ENCODE measurements around the gene GSG1L.

GSG1L gene

GRCh38 chr16:27829975-27830374, 233.5 kb downstream of the GSG1L start:
- in situ Hi-C loops (cut with HindIII; ENCODE audit: low sequenced_read_pairs), result no loop called here

DNA sequence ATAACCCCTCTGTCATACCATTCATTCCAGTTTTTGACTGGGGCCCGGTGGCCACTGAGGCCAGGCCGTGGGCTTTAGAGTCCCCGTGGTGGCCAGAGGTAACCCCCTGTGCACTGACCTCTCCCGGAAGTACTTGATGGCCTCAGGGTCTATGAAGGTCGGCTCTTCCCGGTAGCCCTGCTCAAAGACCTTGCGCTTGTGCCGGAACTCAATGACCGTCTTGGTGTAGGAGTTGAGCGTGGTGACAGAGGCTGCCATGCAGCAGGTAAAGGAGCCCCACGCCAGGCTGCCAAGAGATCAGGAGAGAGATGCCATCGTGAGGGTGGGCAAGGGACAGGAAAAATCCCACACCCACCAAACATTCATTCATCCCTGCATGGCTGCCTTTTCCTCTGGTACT, 234.8 kb downstream of the GSG1L start:
- in situ Hi-C loops (cut with HindIII; ENCODE audit: low sequenced_read_pairs), result no loop called here

DNA sequence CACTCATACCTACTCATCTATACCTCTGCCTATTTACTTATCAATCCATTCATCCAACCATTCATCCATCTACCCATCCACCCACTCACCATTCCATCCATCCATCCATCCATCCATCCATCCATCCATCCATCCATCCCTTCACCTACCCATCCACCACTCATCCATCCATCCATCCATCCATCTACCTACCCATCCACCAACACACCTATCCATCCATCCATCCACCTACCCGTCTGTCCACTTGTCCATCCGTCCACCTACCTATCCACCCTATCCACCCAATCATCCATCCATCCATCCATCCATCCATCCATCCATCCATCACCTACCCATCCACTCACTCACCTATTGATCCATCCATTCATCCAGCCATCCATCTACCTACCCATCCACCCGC, 235.7 kb downstream of the GSG1L start:
- in situ Hi-C loops (cut with HindIII; ENCODE audit: low sequenced_read_pairs), result no loop called here

GRCh38 chr16:27826893-27827289, 236.6 kb downstream of the GSG1L start:
- in situ Hi-C loops (cut with HindIII; ENCODE audit: low sequenced_read_pairs), result no loop called here

GRCh38 chr16:27826081-27826892, 237.2 kb downstream of the GSG1L start:
- in situ Hi-C loops (cut with HindIII; ENCODE audit: low sequenced_read_pairs), result no loop called here

GRCh38 chr16:27824786-27825185, 238.7 kb downstream of the GSG1L start:
- in situ Hi-C loops (cut with HindIII; ENCODE audit: low sequenced_read_pairs), result no loop called here

DNA sequence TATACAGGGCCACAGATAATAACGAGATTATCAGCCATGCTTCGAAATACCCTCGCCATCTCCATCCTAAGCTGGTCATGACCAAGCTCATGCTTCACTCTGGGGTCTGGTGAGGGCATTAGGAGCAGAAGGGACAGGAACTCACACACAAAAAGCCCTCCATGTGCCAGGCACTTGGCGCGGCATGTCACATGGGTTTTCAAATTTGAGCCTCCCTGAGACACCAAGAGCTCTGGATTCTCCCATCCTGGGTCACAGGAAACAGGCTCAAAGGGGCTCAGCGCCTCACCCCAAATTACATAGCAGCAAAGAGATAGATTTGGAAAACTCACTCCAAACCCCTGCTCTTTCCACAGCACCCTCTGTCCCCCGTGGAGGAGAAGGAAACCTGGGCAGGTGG, 239.5 kb downstream of the GSG1L start:
- in situ Hi-C loops (cut with HindIII; ENCODE audit: low sequenced_read_pairs), result no loop called here

DNA sequence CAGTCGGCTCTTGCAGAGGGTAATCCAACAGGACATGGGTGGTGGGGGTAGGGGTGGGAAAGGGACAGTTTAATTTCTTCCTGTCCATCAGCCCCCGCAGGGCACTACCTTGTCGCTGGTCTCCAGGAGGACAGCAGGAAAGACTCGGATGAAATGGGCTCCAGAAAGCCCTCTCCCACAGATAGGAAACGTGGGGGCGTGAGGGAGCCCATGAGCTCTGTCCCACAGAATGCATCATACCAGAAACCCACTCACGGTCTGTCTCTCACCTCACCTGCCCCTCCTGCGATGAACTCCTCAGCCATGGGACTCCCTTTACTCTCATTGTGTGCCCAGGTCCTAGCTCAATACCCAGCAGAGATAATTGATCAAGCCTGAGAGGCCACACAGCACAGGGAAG, 240.1 kb downstream of the GSG1L start:
- in situ Hi-C loops (cut with HindIII; ENCODE audit: low sequenced_read_pairs), result no loop called here

GRCh38 chr16:27822996-27823395, 240.5 kb downstream of the GSG1L start:
- in situ Hi-C loops (cut with HindIII; ENCODE audit: low sequenced_read_pairs), result no loop called here

DNA sequence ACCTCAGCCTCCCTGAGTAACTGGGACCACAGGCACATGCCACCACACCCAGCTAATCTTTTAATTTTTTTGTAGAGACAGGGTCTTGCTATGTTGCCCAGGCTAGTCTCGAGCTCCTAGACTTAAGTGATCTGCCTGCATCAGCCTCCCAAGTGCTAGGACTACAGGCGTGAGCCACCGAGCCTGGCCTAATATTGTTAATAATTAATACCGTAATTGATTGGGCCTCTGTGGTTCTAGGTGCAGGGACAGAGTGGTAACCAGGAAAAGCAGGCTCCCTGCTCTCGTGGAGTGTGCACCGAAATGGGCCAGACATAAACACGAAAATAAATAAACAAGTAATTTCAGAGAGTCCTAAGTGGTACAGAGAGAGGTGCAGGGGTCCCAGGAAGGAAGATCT, 241.0 kb downstream of the GSG1L start:
- in situ Hi-C loops (cut with HindIII; ENCODE audit: low sequenced_read_pairs), result no loop called here

- in situ Hi-C loops (cut with HindIII; ENCODE audit: low sequenced_read_pairs), result no loop called here
Observed at GRCh38 chr16:27820646-27821345, 242.7 kb downstream of the GSG1L start.

DNA sequence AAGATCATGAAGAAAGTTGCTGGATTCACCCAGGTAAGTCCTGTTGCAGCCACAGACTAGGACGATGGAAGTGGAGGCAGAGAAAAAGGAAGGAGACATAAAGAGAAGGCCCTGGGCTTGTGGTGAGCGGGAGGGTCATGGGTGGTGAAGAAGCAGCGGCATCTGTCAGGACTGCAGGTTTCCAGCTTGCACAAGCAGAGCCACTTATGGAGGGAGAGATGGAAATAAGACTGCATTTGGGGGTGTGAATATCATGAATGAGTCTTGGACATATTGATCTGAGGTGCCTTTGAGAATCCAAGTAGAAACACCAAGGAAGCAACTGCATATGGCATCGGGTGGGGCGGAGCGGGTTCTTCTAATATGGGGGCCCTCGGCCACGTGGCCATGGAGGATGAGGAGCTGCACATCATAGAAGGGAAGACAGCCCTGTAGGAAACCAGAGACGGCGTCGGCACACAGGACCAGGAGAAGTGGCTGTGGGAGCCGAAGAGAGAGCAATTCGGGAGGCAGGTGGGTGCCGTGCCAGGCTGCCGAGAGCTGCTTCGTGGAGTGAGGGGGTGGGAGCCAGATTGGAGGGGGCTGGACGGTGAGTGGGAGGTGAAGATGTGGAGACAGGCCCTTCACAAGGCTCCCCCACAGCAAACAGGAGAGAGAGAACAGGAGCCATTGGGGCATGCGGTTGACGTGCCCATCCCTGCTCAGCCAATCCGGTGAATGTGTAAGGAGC, 243.5 kb downstream of the GSG1L start:
- in situ Hi-C loops (cut with HindIII; ENCODE audit: low sequenced_read_pairs), result loop anchor here (5.0 to 10.0 kb wide), 4 partner anchors 58 to 102 kb away; no protein-coding TSS in a partner anchor

- in situ Hi-C loops (cut with HindIII; ENCODE audit: low sequenced_read_pairs), result loop anchor here (5.0 to 10.0 kb wide), 4 partner anchors 57 to 103 kb away; no protein-coding TSS in a partner anchor
Observed at GRCh38 chr16:27819356-27819755, 244.2 kb downstream of the GSG1L start.

- in situ Hi-C loops (cut with HindIII; ENCODE audit: low sequenced_read_pairs), result loop anchor here (5.0 to 10.0 kb wide), 4 partner anchors 56 to 104 kb away; no protein-coding TSS in a partner anchor
Observed at GRCh38 chr16:27818246-27818645, 245.3 kb downstream of the GSG1L start.

DNA sequence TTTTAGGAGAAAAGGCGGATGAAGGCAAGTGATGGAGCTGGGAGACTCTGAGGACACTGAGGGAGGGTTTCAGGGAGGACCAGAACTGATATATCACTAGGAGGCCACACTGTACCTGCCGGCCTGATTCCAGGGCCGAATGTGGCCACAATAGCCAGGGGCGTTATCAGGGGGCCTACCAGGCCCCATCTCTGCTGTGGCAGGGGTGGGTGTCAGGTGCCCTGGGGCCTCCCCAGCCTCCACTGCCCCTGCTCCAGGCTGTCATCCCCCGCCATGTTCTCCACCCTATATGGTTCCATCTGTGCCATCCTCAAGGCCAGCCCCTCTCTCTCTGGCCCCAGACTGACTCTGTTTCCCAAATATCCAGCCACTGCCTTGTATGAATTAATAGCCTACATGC, 246.5 kb downstream of the GSG1L start:
- in situ Hi-C loops (cut with HindIII; ENCODE audit: low sequenced_read_pairs), result loop anchor here (5.0 to 10.0 kb wide), 4 partner anchors 55 to 105 kb away; no protein-coding TSS in a partner anchor

DNA sequence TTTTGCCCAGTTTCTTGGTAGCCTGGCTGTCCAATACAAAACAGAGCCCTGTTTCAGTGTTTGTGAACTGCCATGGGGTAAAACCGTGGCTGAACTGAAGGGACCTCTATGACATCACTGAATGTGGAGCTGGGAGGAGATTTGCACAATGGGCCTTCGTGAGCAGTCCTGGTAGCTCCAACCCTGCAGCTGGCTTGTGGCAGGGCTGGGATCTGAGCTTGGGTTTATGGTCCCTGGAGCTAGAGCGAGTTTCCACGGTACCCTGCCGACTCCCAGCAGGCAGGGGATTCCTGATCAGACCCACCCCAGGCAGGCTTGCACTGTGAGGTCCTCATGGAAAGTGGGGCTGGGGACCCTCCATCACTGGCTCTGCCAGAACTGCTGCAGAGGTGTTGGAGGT, 247.0 kb downstream of the GSG1L start:
- in situ Hi-C loops (cut with HindIII; ENCODE audit: low sequenced_read_pairs), result loop anchor here (5.0 to 10.0 kb wide), 4 partner anchors 54 to 106 kb away; no protein-coding TSS in a partner anchor

DNA sequence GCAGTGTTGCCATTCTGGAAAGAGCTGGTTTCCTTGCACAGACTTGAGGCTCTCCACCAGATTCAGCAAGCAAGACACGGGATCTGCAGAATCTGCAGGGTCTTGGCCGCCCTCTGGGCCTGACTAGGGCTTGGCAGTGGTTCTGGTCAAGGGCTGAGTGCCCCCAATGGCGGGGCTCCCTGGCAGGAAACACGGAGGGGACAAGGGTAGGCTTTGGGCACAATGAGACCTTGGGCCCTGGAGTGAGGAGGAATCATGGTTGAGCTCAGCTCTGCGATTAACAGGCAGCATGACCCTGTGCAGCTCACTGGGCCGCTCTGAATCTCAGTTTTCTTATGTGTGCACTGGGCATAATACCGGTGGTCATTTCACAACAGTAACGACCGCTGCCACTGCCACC, 249.9 kb downstream of the GSG1L start:
- in situ Hi-C loops (cut with HindIII; ENCODE audit: low sequenced_read_pairs), result loop anchor here (5.0 to 10.0 kb wide), 2 partner anchors 89 to 189 kb away; no protein-coding TSS in a partner anchor

DNA sequence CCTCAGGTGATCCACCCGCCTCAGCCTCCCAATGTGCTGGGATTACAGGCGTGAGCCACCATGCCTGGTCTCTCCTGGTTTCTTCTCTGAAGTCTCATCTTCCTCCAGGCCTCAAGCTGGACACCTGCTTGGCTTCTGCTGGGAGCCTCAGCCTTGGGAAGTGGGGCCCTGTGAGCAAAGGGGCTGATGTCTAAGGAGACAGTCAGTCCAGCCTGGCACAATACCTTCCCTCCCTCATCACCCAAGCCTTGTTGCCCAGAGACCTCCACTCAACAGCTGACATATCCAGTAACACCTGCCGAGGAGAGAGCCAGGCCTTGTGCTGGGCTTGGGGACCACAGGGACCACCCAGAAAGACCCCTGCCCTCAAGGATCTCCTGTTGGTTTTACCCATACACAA, 251.6 kb downstream of the GSG1L start:
- in situ Hi-C loops (cut with HindIII; ENCODE audit: low sequenced_read_pairs), result loop anchor here (5.0 to 10.0 kb wide), 2 partner anchors 87 to 190 kb away; no protein-coding TSS in a partner anchor

- in situ Hi-C loops (cut with HindIII; ENCODE audit: low sequenced_read_pairs), result no loop called here
Observed at GRCh38 chr16:27806986-27807385, 256.5 kb downstream of the GSG1L start.

DNA sequence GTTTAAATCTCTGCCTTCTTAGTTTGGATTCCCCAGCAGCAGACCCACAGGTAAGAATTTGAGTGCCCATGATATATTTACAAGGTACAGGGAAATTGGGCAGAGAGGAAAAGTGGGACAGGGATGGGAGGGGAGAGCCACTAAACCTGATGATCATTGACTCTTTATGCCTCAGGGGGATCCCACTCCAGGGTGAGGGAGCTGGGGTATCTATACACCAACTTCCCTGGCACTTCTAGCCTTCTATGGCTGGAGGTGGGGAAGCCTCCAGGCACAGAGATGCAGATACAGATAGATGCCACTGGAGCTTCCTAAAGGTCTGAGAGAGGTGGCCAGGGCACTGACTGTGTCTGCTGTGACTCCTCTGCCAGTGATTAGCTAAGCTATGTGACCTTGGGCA, 257.1 kb downstream of the GSG1L start:
- in situ Hi-C loops (cut with HindIII; ENCODE audit: low sequenced_read_pairs), result no loop called here

DNA sequence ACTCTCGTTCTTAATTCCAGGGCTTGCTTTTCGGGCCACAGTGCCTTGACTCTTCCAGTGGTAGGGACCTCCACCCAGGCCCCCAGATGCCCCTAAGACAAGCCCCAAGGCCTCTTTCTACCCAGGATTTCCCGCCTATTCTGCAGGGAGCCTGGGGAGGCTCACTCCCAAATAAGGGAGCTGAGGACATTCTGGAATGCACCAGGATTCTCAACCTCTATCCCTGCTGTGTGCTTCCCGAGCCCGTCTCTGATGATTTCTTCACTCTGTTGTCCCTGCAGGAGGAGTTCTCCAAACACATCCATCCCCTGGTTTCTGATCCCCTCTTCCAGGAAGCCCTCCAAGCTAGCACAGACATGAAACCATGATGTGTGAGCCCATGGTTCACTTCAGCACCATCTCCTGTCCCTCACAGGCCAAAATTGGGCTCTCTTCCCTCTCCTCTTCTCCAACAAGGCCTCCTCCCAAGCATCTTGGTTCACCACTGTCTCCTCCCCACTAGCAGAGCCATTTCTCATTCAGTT, 257.6 kb downstream of the GSG1L start:
- in situ Hi-C loops (cut with HindIII; ENCODE audit: low sequenced_read_pairs), result no loop called here
